HG03442 (cell line): ENCODE results near the gene CCNL1.
"Not testable (repeated sequence)": the region's sequence is repeated elsewhere in the genome, so short reads cannot be mapped to it uniquely, and the experiment has no call there.

Experiments used
- ATAC-seq: cut with Tn5 transposase; IDR thresholded peaks from one replicate; pipeline ENCODE4 v1.9.1; 2021; ENCODE audit warnings: mild to moderate bottlenecking, moderate library complexity; ENCODE audit not compliant: unreplicated experiment

Gene CCNL1

DNA sequence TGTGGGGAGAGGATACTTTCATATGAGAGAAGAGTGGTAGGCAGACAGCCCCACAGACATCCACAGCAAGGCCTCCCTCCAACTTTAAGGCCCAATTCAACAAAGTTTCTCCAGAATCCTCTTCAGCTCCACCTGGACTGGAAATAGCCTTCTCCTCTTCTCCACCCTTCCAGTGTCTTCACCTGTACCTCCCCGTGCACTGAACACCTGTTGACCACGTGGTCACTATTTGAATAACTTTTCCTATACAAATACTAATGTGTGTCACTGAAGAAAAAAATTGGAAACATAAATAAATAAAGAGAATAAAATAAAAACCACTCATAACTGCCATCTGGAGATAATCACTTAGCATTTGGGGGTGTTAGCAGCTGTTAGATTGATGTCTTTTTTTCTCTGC is 52.9 kb downstream of the CCNL1 start:
- ATAC-seq: no peak

GRCh38 chr3:157104928-157105652 is 54.9 kb downstream of the CCNL1 start:
- ATAC-seq: peak; percentile 44

- no peak for ATAC-seq
Measured at GRCh38 chr3:157104521-157104920, 55.4 kb downstream of the CCNL1 start.

GRCh38 chr3:157103860-157104259 is 56.1 kb downstream of the CCNL1 start:
- ATAC-seq: no peak

DNA sequence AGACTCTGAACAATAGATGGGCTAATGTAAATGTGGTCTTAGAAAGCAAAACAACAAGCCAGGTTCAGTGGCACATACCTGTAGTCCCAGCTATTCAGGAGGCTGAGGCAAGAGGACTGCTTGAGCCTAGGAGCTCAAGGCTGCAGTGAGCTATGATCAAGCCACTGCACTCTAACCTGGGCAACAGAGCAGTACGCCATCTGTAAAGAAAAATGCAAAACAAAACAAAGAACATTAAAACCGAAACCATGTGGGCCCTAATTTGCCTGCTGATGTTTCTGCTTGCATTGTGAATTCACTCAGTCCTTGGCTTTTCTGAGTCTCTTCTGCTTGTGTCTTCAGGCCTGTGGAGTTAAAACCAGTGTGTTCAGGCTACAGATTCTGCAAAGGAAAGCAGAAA is 56.7 kb downstream of the CCNL1 start:
- peak; percentile 86 for ATAC-seq

DNA sequence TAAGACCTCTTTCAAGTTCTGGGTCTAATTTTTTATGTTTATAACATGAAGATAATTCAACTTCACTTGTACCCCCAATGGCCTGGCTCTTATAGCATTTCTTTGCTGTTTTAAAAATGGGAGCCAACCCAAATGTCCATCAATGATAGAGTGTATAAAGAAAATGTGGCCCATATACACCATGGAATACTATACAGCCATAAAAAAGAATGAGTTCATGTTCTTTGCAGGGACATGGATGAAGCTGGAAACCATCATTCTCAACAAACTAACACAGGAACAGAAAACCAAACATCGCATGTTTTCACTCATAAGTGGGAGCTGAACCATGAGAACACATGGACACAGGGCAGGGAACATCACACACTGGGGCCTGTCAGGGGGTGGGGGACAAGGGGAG is 57.4 kb downstream of the CCNL1 start:
- ATAC-seq: not testable (repeated sequence)

DNA sequence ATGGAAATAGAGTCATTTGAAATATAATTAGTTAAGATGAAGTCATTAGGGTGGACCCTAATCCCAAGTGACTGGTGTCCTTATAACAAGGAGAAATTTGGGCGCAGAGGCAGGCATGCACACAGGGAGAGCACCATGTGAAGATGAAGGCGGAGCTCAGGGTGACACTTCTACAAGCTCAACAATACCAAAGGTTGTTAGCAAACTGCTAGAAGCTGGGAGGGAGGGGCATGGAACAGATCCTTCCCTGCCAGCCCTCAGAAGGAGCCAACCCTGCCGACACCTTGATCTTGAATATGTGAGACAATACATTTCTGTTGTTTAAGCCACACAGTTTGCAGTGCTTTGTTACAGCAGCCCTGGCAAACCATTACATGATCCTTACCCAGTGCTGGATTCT is 57.8 kb downstream of the CCNL1 start:
- no peak for ATAC-seq

GRCh38 chr3:157101486-157101885 is 58.5 kb downstream of the CCNL1 start:
- no peak for ATAC-seq

DNA sequence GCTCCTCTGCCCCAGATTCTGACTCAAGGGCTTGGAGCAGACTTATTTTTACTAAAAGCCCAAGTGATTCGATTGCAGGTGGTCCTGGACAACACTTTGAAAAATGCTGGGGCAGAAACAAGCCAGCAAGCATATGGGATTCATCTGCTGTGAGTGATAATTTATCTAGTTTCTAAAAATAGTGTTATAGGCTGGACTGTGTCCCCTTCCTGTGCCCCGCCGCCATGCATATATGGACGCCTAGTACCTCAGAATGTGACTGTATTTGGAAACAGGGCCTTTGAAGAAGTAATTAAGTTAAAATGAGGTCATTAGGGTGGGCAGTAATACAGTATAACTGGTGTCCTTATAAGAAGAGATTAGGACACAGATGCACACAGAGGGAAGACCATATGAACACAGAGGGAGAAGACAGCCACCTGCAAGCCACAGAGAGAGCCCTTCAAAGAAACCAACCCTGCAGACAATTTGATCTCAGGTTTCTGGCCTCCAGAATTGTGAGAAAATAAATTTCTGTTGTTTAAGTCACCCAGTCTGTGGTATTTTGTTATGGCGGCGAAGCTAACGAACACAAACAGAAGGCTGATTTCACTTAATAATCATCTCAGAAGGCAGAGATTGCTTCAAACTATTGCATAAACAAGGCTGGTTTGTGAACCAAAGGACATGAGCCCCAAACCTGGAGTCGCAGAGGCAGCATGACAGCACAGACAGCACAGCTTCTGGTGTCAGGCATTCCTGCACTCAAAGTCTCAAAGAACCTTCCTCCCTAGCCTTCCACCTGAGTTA is 59.1 kb downstream of the CCNL1 start:
- no peak for ATAC-seq

- no peak for ATAC-seq
Measured at GRCh38 chr3:157100096-157100477, 59.9 kb downstream of the CCNL1 start.

DNA sequence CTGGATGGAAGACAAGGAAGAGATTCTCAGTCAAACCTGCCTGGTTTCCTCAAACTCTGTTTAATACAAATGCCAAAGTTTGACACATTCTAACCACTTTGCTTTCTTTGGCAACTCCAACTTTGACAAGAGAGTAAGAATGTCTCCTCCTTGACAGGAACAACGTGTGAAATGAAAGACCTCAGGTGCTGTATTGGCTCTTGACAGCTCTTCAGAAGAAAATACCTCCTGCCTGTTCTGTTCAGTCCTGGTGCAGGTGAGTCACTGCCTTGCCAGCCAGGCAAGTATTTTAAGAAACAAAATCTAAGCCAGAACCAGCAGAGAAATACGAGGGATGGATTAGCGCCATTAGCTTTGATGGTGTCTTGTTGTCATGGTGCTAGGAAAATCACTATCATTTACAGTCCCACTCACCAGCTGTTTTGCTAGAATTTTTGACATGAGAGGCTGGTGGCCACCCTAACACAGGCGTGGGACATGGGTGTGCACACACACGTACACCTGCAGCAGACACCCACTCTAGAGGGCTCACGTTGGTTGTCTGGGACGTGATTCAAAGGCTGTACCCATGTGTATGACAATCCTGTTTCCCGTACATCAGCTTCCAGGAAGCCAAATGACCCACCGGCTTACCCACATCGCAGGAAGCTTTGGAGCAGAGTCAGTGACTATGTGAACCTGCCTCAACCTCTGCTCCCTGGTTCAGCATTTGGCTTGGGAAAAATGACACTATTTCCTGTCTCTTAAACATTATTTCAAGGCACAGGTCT is 60.4 kb downstream of the CCNL1 start:
- ATAC-seq: no peak

- no peak for ATAC-seq
Measured at GRCh38 chr3:157098823-157099185, 61.1 kb downstream of the CCNL1 start.

- ATAC-seq: no peak
Measured at GRCh38 chr3:157098121-157098822, 61.7 kb downstream of the CCNL1 start.
